ENCODE results near the gene EXOC8. TPM values are rescaled to one million over a fixed set of nuclear protein-coding genes. Genes with fewer than 3 reads are reported as not detected.

The EXOC8 gene
- total and polyA plus RNA-seq, 2 experiments from 2014 or later = 2.3 to 14.4 TPM

GRCh38 chr1:231376875-231377549 lies 39.4 kb upstream of the EXOC8 start (continued):
- TF ChIP-seq, protein P1, sequence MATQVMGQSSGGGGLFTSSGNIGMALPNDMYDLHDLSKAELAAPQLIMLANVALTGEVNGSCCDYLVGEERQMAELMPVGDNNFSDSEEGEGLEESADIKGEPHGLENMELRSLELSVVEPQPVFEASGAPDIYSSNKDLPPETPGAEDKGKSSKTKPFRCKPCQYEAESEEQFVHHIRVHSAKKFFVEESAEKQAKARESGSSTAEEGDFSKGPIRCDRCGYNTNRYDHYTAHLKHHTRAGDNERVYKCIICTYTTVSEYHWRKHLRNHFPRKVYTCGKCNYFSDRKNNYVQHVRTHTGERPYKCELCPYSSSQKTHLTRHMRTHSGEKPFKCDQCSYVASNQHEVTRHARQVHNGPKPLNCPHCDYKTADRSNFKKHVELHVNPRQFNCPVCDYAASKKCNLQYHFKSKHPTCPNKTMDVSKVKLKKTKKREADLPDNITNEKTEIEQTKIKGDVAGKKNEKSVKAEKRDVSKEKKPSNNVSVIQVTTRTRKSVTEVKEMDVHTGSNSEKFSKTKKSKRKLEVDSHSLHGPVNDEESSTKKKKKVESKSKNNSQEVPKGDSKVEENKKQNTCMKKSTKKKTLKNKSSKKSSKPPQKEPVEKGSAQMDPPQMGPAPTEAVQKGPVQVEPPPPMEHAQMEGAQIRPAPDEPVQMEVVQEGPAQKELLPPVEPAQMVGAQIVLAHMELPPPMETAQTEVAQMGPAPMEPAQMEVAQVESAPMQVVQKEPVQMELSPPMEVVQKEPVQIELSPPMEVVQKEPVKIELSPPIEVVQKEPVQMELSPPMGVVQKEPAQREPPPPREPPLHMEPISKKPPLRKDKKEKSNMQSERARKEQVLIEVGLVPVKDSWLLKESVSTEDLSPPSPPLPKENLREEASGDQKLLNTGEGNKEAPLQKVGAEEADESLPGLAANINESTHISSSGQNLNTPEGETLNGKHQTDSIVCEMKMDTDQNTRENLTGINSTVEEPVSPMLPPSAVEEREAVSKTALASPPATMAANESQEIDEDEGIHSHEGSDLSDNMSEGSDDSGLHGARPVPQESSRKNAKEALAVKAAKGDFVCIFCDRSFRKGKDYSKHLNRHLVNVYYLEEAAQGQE (IDR thresholded peaks at IDR 0.05; ENCODE audit: unreplicated experiment) = no peak
- TF ChIP-seq CTCF (conservative IDR thresholded peaks at IDR 0.05; ENCODE audit: low read depth in 2 of 2) (no peak), EZH2phosphoT487 (IDR thresholded peaks at IDR 0.05; ENCODE audit: unreplicated experiment) (no peak)

- Histone ChIP-seq H3K9me2 (ENCODE audit: insufficient read depth) (no peaks in the 10 kb centered on the region), H3K4me2 (no peak overlapping the region), H4K20me1 (replicated peaks; ENCODE audit: insufficient read depth) (no peaks in the 10 kb centered on the region), H3K36me3 (ENCODE audit: insufficient read depth) (no peaks in the 10 kb centered on the region), H3K79me2 (replicated peaks; ENCODE audit: insufficient read depth) (no peaks in the 10 kb centered on the region), H3K27me3 (ENCODE audit: insufficient read depth) (no peaks in the 10 kb centered on the region), H3F3A (replicated peaks; ENCODE audit: low read depth) (no peaks in the 10 kb centered on the region), H3K4me1 (ENCODE audit: insufficient read depth) (no peaks in the 10 kb centered on the region), H2AFZ (no peak overlapping the region), H3K27ac (ENCODE audit: low read depth) (no peak overlapping the region), H3K4me3 (no peak overlapping the region)
- ATAC-seq (no peak), DNase-seq (ENCODE audit: low spot score) (no peak)
- no peak overlapping the region for H3K27ac Mint-ChIP-seq
- no peaks in the 10 kb centered on the region for H3K27me3 Mint-ChIP-seq (ENCODE audit: insufficient read depth, low read depth, poor library complexity)
- H3K36me3 Mint-ChIP-seq (ENCODE audit: low read depth) = no peaks in the 10 kb centered on the region
- TF ChIP-seq ZNF114 (CRISPR knock-in tag; IDR thresholded peaks at IDR 0.05) (no peak), ZNF331 (CRISPR knock-in tag; IDR thresholded peaks at IDR 0.05; ENCODE audit: low read depth) (no peak), CREB1 (CRISPR knock-in tag; IDR thresholded peaks at IDR 0.05; ENCODE audit: low read depth) (no peak), JUNB (IDR thresholded peaks at IDR 0.05; ENCODE audit: unreplicated experiment) (no peak), STAT1 (IDR thresholded peaks at IDR 0.05; ENCODE audit: unreplicated experiment) (no peak), CTCF (conservative IDR thresholded peaks at IDR 0.05; ENCODE audit: low read depth in 2 of 2) (no peak), EZH2 (IDR thresholded peaks at IDR 0.05; ENCODE audit: low read depth, unreplicated experiment) (no peak), NANOG (IDR thresholded peaks at IDR 0.05; ENCODE audit: borderline replicate concordance) (no peak)
- TF ChIP-seq, protein P2, sequence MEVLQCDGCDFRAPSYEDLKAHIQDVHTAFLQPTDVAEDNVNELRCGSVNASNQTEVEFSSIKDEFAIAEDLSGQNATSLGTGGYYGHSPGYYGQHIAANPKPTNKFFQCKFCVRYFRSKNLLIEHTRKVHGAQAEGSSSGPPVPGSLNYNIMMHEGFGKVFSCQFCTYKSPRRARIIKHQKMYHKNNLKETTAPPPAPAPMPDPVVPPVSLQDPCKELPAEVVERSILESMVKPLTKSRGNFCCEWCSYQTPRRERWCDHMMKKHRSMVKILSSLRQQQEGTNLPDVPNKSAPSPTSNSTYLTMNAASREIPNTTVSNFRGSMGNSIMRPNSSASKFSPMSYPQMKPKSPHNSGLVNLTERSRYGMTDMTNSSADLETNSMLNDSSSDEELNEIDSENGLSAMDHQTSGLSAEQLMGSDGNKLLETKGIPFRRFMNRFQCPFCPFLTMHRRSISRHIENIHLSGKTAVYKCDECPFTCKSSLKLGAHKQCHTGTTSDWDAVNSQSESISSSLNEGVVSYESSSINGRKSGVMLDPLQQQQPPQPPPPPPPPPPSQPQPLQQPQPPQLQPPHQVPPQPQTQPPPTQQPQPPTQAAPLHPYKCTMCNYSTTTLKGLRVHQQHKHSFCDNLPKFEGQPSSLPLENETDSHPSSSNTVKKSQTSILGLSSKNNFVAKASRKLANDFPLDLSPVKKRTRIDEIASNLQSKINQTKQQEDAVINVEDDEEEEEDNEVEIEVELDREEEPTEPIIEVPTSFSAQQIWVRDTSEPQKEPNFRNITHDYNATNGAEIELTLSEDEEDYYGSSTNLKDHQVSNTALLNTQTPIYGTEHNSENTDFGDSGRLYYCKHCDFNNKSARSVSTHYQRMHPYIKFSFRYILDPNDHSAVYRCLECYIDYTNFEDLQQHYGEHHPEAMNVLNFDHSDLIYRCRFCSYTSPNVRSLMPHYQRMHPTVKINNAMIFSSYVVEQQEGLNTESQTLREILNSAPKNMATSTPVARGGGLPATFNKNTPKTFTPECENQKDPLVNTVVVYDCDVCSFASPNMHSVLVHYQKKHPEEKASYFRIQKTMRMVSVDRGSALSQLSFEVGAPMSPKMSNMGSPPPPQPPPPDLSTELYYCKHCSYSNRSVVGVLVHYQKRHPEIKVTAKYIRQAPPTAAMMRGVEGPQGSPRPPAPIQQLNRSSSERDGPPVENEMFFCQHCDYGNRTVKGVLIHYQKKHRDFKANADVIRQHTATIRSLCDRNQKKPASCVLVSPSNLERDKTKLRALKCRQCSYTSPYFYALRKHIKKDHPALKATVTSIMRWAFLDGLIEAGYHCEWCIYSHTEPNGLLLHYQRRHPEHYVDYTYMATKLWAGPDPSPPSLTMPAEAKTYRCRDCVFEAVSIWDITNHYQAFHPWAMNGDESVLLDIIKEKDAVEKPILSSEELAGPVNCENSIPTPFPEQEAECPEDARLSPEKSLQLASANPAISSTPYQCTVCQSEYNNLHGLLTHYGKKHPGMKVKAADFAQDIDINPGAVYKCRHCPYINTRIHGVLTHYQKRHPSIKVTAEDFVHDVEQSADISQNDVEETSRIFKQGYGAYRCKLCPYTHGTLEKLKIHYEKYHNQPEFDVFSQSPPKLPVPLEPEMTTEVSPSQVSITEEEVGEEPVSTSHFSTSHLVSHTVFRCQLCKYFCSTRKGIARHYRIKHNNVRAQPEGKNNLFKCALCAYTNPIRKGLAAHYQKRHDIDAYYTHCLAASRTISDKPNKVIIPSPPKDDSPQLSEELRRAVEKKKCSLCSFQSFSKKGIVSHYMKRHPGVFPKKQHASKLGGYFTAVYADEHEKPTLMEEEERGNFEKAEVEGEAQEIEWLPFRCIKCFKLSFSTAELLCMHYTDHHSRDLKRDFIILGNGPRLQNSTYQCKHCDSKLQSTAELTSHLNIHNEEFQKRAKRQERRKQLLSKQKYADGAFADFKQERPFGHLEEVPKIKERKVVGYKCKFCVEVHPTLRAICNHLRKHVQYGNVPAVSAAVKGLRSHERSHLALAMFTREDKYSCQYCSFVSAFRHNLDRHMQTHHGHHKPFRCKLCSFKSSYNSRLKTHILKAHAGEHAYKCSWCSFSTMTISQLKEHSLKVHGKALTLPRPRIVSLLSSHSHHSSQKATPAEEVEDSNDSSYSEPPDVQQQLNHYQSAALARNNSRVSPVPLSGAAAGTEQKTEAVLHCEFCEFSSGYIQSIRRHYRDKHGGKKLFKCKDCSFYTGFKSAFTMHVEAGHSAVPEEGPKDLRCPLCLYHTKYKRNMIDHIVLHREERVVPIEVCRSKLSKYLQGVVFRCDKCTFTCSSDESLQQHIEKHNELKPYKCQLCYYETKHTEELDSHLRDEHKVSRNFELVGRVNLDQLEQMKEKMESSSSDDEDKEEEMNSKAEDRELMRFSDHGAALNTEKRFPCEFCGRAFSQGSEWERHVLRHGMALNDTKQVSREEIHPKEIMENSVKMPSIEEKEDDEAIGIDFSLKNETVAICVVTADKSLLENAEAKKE (CRISPR knock-in tag; IDR thresholded peaks at IDR 0.05) = no peak
- no peaks in the 10 kb centered on the region for H3K9me3 Mint-ChIP-seq
- peaks cover 13% of the 10 kb centered on the region for H3K4me1 Mint-ChIP-seq
- no peak overlapping the region for H3K4me3 Mint-ChIP-seq
Observed at GRCh38 chr1:231376101-231376500, 38.4 kb upstream of the EXOC8 start.
